HepG2 (cell line): Measurements from ENCODE around the gene TEX9. TPM values are rescaled to one million over a fixed set of nuclear protein-coding genes. Genes with fewer than 3 reads are reported as not detected.

Experiments
- CREB1 ChIP-seq, 2 experiments: fragments of 450-650 bp in 1 of 2; IDR thresholded peaks; 2 replicates each; pipeline ENCODE4 v1.6.1; 2016 to 2017; ENCODE audit warnings: control low read depth in 1 of 2, mild to moderate bottlenecking in 1 of 2, missing compliant biosample characterization in 1 of 2, missing genetic modification characterization in 1 of 2
- FUBP1 ChIP-seq: sonication (generic); formaldehyde crosslinking; IDR thresholded peaks from 2 replicates; pipeline ENCODE4 v1.5.1; 2020; ENCODE audit warnings: missing genetic modification reagents, mild to moderate bottlenecking, borderline replicate concordance
- HOXA7 ChIP-seq: sonication (generic); formaldehyde crosslinking; IDR thresholded peaks from 2 replicates; pipeline ENCODE4 v1.8.1; 2022; ENCODE audit warnings: mild to moderate bottlenecking, missing genetic modification reagents, moderate library complexity
- IRF1 ChIP-seq: sonication (generic); formaldehyde crosslinking; IDR thresholded peaks from 2 replicates; pipeline ENCODE4 v1.4.0; 2020; ENCODE audit warnings: low read depth, mild to moderate bottlenecking, missing genetic modification reagents
- NBN ChIP-seq: fragments of 450-650 bp; conservative IDR thresholded peaks from 2 replicates; pipeline ENCODE4 v1.6.1; 2017
- NFE2L2 ChIP-seq: fragments of 150-350 bp; IDR thresholded peaks from 2 replicates; pipeline ENCODE4 v1.6.1; 2014; ENCODE audit warnings: low read length
- NFKBIZ ChIP-seq: IDR thresholded peaks from 2 replicates; pipeline ENCODE4 v1.6.1; 2018; ENCODE audit warnings: missing genetic modification reagents, missing compliant biosample characterization
- PBX2 ChIP-seq: IDR thresholded peaks from 2 replicates; pipeline ENCODE4 v1.6.1; 2016; ENCODE audit warnings: control low read depth
- POLR2A ChIP-seq, 2 experiments: IDR thresholded peaks; 2 replicates each; pipeline ENCODE4 v1.6.1; 2011; ENCODE audit warnings: low read depth in 2 of 2, low read length in 2 of 2, mild to moderate bottlenecking in 1 of 2, moderate library complexity in 1 of 2; ENCODE audit not compliant: insufficient read depth in 1 of 2
- SP4 ChIP-seq: sonication (generic); formaldehyde crosslinking; IDR thresholded peaks from 2 replicates; pipeline ENCODE4 v1.8.1; 2023; ENCODE audit warnings: mild to moderate bottlenecking, missing genetic modification reagents
- SPEN ChIP-seq: sonication (generic); formaldehyde crosslinking; IDR thresholded peaks from 2 replicates; pipeline ENCODE4 v1.5.1; 2020; ENCODE audit warnings: low read depth, mild to moderate bottlenecking, missing genetic modification reagents
- ZNF570 ChIP-seq: sonication (generic); formaldehyde crosslinking; IDR thresholded peaks from 2 replicates; pipeline ENCODE4 v1.4.0; 2020; ENCODE audit warnings: mild to moderate bottlenecking, missing genetic modification reagents, borderline replicate concordance
- ZNF597 ChIP-seq: sonication (generic); formaldehyde crosslinking; IDR thresholded peaks from 2 replicates; pipeline ENCODE4 v1.5.0; 2020; ENCODE audit warnings: missing genetic modification reagents
- ZNF629 ChIP-seq: sonication (generic); formaldehyde crosslinking; conservative IDR thresholded peaks from 2 replicates; pipeline ENCODE4 v1.5.0; 2020; ENCODE audit warnings: missing genetic modification reagents
- ZNF841 ChIP-seq: sonication (generic); formaldehyde crosslinking; IDR thresholded peaks from 2 replicates; pipeline ENCODE4 v1.8.1; 2023; ENCODE audit warnings: missing genetic modification reagents, borderline replicate concordance
- ZSCAN9 ChIP-seq: IDR thresholded peaks from 2 replicates; pipeline ENCODE4 v1.6.1; 2016; ENCODE audit warnings: borderline replicate concordance
- polyA plus RNA-seq, 8 experiments: library from polyadenylated mRNA; depleted of rRNA in 3 of 8; stranded (reverse) in 7 of 8; unstranded in 1 of 8; fragments of >200 nt; fragmentation: Illumina TruSeq in 4 of 8; extraction: Trizol in 4 of 8; gene quantifications; 2 replicates each; pipeline versions ENCODE4 v1.2.1 to v1.2.3, GENCODE V29; 2011 to 2016; ENCODE audit warnings: low read depth in 4 of 8, missing spikeins in 1 of 8, mixed read lengths in 1 of 8; ENCODE audit not compliant: insufficient read depth in 1 of 8
- total RNA-seq, 5 experiments: library from RNA; depleted of rRNA; stranded (reverse); fragments of >200 nt; fragmentation: Illumina TruSeq; extraction: Trizol; gene quantifications; 2 replicates each; pipeline ENCODE4 v1.2.3, GENCODE V29; 2016; ENCODE audit warnings: low read depth in 1 of 5
- TF ChIP-seq, protein P1 (sequence below): sonication (generic); formaldehyde crosslinking; IDR thresholded peaks from 2 replicates; pipeline ENCODE4 v1.5.1; 2020; ENCODE audit warnings: mild to moderate bottlenecking, missing genetic modification reagents, borderline replicate concordance

TEX9 gene
- total and polyA plus RNA-seq, 2 of the 13 experiments (the other 11 are each of a cell fraction or from before 2014, with no cell fraction given): 0.82 to 6.9 TPM

DNA sequence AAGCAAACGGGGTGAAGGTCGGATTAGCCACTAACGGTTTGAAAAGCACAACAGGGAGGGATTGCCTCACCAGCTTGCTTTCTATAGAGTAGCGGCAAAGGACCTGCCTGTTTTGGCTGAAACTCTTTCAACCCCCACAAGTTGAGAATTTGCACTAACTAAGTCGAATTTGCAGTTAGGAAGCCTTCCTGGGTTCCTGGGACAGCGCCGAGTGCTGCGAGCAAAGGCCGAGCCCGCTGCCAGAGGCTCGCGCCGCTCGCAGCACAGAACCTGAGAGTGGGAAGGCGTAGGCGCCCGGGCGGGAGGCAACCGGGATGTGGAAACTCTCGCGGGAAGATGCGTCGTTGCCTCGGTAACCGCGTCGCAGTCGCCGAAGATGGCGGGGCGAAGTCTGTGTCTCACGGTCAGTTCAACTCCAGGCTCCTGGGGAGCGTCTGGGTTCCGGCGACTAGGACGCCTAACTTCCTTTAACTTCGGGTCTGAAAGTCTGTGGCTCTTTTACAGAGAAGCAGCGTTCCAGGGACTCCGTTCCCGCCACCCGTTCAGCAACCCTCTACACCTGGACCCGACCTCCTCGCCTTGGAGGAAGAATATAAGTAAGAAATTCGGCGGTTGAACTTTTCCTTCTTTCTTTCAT is at the start of gene TEX9 (continued):
- TF ChIP-seq PBX2: no peak
- TF ChIP-seq SPEN (CRISPR knock-in tag): peak; percentile 39; the same call in 1 of the 2 replicates
- no peak for TF ChIP-seq FUBP1 (CRISPR knock-in tag)
- TF ChIP-seq HOXA7 (CRISPR knock-in tag): no peak
- TF ChIP-seq ZNF570 (CRISPR knock-in tag): no peak
- no peak for TF ChIP-seq IRF1 (CRISPR knock-in tag)
- TF ChIP-seq ZNF841 (CRISPR knock-in tag): no peak
- no peak for TF ChIP-seq ZNF597
- 0 out of 2 replicates have a peak, but pooled peaks have one; percentile 43 for TF ChIP-seq NFKBIZ
- TF ChIP-seq ZNF629 (CRISPR knock-in tag): no peak
- no peak for TF ChIP-seq ZSCAN9
- TF ChIP-seq SP4 (CRISPR knock-in tag): no peak
- no peak for TF ChIP-seq CREB1 (IDR thresholded peaks at IDR 0.05)
- no peak for TF ChIP-seq CREB1 (CRISPR knock-in tag; IDR thresholded peaks at IDR 0.05)
- TF ChIP-seq NFE2L2: no peak
- TF ChIP-seq POLR2A (IDR thresholded peaks at IDR 0.05; ENCODE audit: insufficient read depth in 1 of 2, low read depth in 2 of 2, low read length in 2 of 2): peak; percentile 79 to 84
- TF ChIP-seq, protein P1, sequence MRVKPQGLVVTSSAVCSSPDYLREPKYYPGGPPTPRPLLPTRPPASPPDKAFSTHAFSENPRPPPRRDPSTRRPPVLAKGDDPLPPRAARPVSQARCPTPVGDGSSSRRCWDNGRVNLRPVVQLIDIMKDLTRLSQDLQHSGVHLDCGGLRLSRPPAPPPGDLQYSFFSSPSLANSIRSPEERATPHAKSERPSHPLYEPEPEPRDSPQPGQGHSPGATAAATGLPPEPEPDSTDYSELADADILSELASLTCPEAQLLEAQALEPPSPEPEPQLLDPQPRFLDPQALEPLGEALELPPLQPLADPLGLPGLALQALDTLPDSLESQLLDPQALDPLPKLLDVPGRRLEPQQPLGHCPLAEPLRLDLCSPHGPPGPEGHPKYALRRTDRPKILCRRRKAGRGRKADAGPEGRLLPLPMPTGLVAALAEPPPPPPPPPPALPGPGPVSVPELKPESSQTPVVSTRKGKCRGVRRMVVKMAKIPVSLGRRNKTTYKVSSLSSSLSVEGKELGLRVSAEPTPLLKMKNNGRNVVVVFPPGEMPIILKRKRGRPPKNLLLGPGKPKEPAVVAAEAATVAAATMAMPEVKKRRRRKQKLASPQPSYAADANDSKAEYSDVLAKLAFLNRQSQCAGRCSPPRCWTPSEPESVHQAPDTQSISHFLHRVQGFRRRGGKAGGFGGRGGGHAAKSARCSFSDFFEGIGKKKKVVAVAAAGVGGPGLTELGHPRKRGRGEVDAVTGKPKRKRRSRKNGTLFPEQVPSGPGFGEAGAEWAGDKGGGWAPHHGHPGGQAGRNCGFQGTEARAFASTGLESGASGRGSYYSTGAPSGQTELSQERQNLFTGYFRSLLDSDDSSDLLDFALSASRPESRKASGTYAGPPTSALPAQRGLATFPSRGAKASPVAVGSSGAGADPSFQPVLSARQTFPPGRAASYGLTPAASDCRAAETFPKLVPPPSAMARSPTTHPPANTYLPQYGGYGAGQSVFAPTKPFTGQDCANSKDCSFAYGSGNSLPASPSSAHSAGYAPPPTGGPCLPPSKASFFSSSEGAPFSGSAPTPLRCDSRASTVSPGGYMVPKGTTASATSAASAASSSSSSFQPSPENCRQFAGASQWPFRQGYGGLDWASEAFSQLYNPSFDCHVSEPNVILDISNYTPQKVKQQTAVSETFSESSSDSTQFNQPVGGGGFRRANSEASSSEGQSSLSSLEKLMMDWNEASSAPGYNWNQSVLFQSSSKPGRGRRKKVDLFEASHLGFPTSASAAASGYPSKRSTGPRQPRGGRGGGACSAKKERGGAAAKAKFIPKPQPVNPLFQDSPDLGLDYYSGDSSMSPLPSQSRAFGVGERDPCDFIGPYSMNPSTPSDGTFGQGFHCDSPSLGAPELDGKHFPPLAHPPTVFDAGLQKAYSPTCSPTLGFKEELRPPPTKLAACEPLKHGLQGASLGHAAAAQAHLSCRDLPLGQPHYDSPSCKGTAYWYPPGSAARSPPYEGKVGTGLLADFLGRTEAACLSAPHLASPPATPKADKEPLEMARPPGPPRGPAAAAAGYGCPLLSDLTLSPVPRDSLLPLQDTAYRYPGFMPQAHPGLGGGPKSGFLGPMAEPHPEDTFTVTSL (CRISPR knock-in tag): no peak
- no peak for TF ChIP-seq NBN
